ENCODE data around the gene RNF223.
"Not testable (repeated sequence)": the region's sequence is repeated elsewhere in the genome, so short reads cannot be mapped to it uniquely, and the experiment has no call there.

RNF223 gene

GRCh38 chr1:1030867-1031658 is 43.0 kb downstream of the RNF223 start:
- not testable (repeated sequence) for ATAC-seq; H3K4me3 Mint-ChIP-seq; DNase-seq (ENCODE audit: low spot score in 2 of 2); H3K36me3 Mint-ChIP-seq; H3K9me3 Mint-ChIP-seq; H3K27ac Mint-ChIP-seq
- peaks cover 14% of the 10 kb centered on the region for H3K4me1 Mint-ChIP-seq

- no peak for ATAC-seq
- H3K36me3 Mint-ChIP-seq, result peaks cover 12% of the 10 kb centered on the region
- H3K9me3 Mint-ChIP-seq, result no peaks in the 10 kb centered on the region
Measured at GRCh38 chr1:1027791-1028190, 46.3 kb downstream of the RNF223 start.

GRCh38 chr1:1026599-1027413 is 47.3 kb downstream of the RNF223 start:
- ATAC-seq, result peak; percentile 16
- Mint-ChIP-seq H3K27ac (no peak overlapping the region), H3K4me3 (no peak overlapping the region), H3K9me3 (no peaks in the 10 kb centered on the region), H3K4me1 (peaks cover 16% of the 10 kb centered on the region), H3K36me3 (peaks cover 7% of the 10 kb centered on the region)
- no peak for DNase-seq (ENCODE audit: low spot score in 2 of 2)

More at GRCh38 chr1:1027791-1028190, 46.3 kb downstream of the RNF223 start:
- Mint-ChIP-seq H3K4me1 (peaks cover 17% of the 10 kb centered on the region), H3K27ac (no peak overlapping the region), H3K4me3 (no peak overlapping the region)
- no peak for DNase-seq (ENCODE audit: low spot score in 2 of 2)

GRCh38 chr1:1025730-1026129 is 48.4 kb downstream of the RNF223 start:
- peaks cover 7% of the 10 kb centered on the region for H3K36me3 Mint-ChIP-seq
- H3K9me3 Mint-ChIP-seq, result no peaks in the 10 kb centered on the region
- H3K4me3 Mint-ChIP-seq, result no peak overlapping the region
- no peak for DNase-seq (ENCODE audit: low spot score in 2 of 2)
- no peak for ATAC-seq
- peaks cover 16% of the 10 kb centered on the region for H3K4me1 Mint-ChIP-seq
- H3K27ac Mint-ChIP-seq, result peak overlapping the region; percentile 37

- DNase-seq (ENCODE audit: low spot score in 2 of 2), result no peak
- no peak overlapping the region for H3K4me3 Mint-ChIP-seq
- H3K9me3 Mint-ChIP-seq, result no peaks in the 10 kb centered on the region
- no peak overlapping the region for H3K27ac Mint-ChIP-seq
- no peak for ATAC-seq
- peaks cover 7% of the 10 kb centered on the region for H3K36me3 Mint-ChIP-seq
- peaks cover 16% of the 10 kb centered on the region for H3K4me1 Mint-ChIP-seq
Measured at GRCh38 chr1:1024771-1025699, 49.1 kb downstream of the RNF223 start.

DNA sequence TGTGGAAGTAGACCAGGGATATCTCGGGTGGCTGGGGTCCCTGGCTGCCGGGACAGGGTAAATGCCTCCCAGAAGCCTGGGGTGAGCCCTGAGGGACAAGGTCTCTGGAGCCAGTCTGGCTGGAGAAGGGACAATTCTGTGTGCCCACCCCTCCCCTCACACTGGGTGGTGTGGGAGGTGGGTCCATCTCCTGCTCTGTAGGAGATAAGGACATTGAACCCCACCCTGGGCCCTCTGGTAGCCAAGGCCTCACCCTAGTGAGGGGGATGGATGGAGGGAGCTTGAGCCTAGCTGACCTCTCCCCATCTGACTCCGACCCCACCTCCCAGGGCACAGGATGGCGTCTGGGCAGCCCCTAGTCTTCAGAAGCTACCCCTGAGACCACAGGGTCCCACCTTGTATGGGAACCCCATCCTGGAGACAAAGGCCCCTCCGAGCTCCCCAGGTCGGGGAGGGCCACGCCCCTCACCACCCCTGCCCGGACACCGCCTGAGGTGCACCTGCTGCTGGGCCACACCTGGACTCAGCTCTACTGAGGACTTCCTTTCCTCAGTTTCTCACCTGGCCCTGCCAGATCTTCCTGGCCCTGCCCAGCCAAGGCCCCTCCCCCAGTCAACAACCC is 49.8 kb downstream of the RNF223 start:
- no peaks in the 10 kb centered on the region for H3K9me3 Mint-ChIP-seq
- DNase-seq (ENCODE audit: low spot score in 2 of 2) (no peak), ATAC-seq (no peak)
- H3K4me3 Mint-ChIP-seq, result no peak overlapping the region
- H3K36me3 Mint-ChIP-seq, result peaks cover 7% of the 10 kb centered on the region
- H3K4me1 Mint-ChIP-seq, result peaks cover 16% of the 10 kb centered on the region
- no peak overlapping the region for H3K27ac Mint-ChIP-seq

GRCh38 chr1:1023700-1024099 is 50.4 kb downstream of the RNF223 start:
- Mint-ChIP-seq H3K9me3 (no peaks in the 10 kb centered on the region), H3K4me3 (no peak overlapping the region)

DNA sequence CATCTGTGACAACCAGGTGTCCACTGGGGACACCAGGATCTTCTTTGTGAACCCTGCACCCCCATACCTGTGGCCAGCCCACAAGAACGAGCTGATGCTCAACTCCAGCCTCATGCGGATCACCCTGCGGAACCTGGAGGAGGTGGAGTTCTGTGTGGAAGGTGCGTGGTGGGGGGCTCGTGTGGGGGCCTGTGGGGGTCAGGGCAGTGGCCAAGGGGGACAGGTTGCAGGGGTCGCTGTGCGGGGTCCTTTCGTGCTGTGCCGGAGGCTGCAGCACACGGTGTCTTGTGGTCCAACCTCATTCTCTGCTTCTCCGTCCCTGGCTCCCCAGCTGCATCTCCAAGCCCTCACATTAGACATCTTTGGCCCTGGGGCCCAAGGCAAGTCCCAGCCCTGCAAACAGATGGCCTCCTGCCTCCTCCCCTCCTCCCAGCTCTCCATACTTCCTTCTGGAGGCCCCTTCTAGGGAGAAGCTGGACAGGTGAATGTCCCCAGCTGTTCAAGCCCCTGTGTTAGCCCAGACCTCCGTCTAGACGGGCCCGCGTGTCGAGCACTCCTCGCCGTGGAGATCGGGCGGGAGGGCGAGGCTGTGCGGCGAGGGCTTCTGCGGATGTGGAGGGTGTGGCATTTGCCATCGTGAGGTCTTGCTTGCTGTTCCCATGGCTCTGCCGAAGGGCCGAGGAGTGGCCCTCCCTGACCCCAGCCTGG is 51.6 kb downstream of the RNF223 start:
- Mint-ChIP-seq H3K9me3 (no peaks in the 10 kb centered on the region), H3K36me3 (peaks cover 7% of the 10 kb centered on the region), H3K4me3 (no peak overlapping the region), H3K27ac (no peak overlapping the region), H3K4me1 (peaks cover 16% of the 10 kb centered on the region)
- DNase-seq (ENCODE audit: low spot score in 2 of 2) (no peak), ATAC-seq (no peak)

More at GRCh38 chr1:1023700-1024099, 50.4 kb downstream of the RNF223 start:
- Mint-ChIP-seq H3K27ac (no peak overlapping the region), H3K36me3 (peaks cover 7% of the 10 kb centered on the region), H3K4me1 (peaks cover 16% of the 10 kb centered on the region)
- no peak for ATAC-seq
- no peak for DNase-seq (ENCODE audit: low spot score in 2 of 2)

DNA sequence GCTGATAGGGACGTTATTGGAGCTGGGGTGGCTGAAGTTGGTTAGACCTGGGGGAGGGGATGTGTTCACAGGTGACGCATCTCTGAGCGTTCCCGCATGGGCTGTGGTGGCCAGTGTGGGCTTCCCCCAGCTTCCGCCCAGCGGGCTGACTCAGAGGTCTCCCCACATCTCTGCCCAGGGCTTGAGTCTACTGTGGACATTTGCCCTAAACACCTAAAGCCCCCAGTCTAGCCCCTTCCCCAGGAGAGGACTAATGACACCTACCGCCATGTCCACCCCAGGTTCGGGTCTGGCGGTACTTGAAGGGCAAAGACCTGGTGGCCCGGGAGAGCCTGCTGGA is 52.2 kb downstream of the RNF223 start:
- Mint-ChIP-seq H3K36me3 (peaks cover 12% of the 10 kb centered on the region), H3K4me3 (peak overlapping the region; percentile 52), H3K27ac (no peak overlapping the region), H3K4me1 (peaks cover 20% of the 10 kb centered on the region), H3K9me3 (no peaks in the 10 kb centered on the region)
- no peak for DNase-seq (ENCODE audit: low spot score in 2 of 2)
- ATAC-seq, result no peak

DNA sequence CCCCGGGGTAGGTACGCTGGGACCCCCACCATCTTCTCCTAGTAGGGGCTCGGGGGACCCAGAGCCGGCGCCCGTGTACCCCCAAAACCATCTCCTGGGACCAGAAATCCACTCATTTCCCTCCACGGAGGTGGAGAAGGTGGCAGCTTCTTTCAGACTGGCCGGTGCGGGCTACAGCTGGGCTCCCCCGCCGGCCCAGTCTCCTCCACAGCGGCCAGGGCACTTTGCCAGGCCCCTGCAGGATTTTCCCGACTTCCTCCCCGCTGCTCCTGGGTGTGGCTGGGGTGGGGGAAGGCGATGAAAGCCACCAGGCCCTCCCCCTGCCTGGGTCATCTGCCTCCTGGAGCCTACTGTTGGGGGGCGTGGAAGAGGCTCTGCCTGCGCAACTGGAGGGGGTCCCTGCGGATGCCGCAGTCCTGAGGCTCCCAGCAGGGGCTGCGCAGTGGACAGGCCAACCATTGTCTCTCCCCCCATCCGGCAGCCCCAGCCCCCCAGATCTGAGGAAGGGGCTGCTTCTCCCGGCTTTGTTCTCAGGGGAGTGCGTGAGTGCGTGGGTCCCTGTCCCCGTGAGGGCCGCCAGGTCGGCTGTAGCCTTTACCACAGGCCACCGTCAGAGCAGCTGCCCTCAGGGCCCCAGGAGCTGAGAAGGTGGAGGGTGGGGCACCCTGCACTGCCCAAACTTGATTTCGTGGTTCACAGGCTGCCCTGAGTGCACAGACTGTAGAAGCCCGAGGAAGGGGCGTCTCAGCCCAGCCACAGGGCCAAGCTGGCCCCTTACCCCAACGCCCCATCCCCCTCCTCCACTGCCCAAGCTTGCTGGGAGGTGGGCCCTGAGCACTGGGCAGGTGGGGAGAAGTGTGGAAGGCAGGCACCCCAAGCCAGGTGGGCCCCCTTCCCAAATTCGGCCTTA is 52.8 kb downstream of the RNF223 start:
- DNase-seq (ENCODE audit: low spot score in 2 of 2) (no peak), ATAC-seq (no peak)
- Mint-ChIP-seq H3K4me1 (peaks cover 20% of the 10 kb centered on the region), H3K9me3 (no peaks in the 10 kb centered on the region), H3K36me3 (peaks cover 12% of the 10 kb centered on the region), H3K27ac (no peak overlapping the region), H3K4me3 (peak overlapping the region; percentile 52)

All from stimulated activated effector memory CD8-positive, alpha-beta T cell treated with anti-CD3 and anti-CD28 coated beads, Interleukin-12 subunit alpha, Interleukin-12 subunit beta, amount 100 ng/mL, for 72 hours (primary cell).